ENCODE results near the gene COL25A1. TPM values are rescaled to one million over a fixed set of nuclear protein-coding genes. Genes with fewer than 3 reads are reported as not detected.

Gene COL25A1
- total and polyA plus RNA-seq, 2 donors (not counting 3 experiments of a cell fraction or from before 2014, with no cell fraction given) = 0.21 to 3.5 TPM

- no TSS peak for BruUV-seq (replicated peaks)
- H3K9ac ChIP-seq (replicated peaks; ENCODE audit: extremely low read depth, insufficient read depth, low read length) = no peak overlapping the region
- DNase-seq (ENCODE audit: low read depth, low spot score) (no peak), FAIRE-seq (no peak)
- no peak overlapping the region for H3K4me2 ChIP-seq (ENCODE audit: insufficient read depth, low read length)
- no peak overlapping the region for H2AFZ ChIP-seq (ENCODE audit: low read depth, low read length)
- dilution Hi-C loops (cut with MboI; ENCODE audit: extremely low pct_ligation_motif_present, low sequenced_read_pairs) (no loop called here), intact Hi-C loops (cut with micrococcal nuclease) (no loop called here)
- no peak overlapping the region for H3K4me3 ChIP-seq (replicated peaks in 1 of 3; ENCODE audit: insufficient read depth in 1 of 3, low read depth in 1 of 3, low read length in 3 of 3)
- H3K79me2 ChIP-seq (ENCODE audit: control insufficient read depth, insufficient read depth, low read length) = no peaks in the 10 kb centered on the region
- TF ChIP-seq JUN (IDR thresholded peaks at IDR 0.05; ENCODE audit: borderline replicate concordance, insufficient read depth, insufficient read length, low read depth) (no peak), FOS (IDR thresholded peaks at IDR 0.05; ENCODE audit: borderline replicate concordance, insufficient read depth, low read length) (no peak), CTCF (IDR thresholded peaks at IDR 0.05; ENCODE audit: extremely low read depth in 1 of 2, insufficient read depth in 1 of 2, low read depth in 1 of 2, low read length in 2 of 2) (no peak), MAX (IDR thresholded peaks at IDR 0.05; ENCODE audit: insufficient read depth, insufficient read length) (no peak), POLR2A (IDR thresholded peaks at IDR 0.05; ENCODE audit: low read depth, low read length) (no peak), MYC (IDR thresholded peaks at IDR 0.05; ENCODE audit: low read depth, low read length) (no peak), POLR2AphosphoS5 (IDR thresholded peaks at IDR 0.05; ENCODE audit: insufficient read depth, low read depth, low read length) (no peak), EZH2 (IDR thresholded peaks at IDR 0.05; ENCODE audit: borderline replicate concordance, low read depth, low read length, severe bottlenecking) (no peak)
- H3K4me1 ChIP-seq (ENCODE audit: control insufficient read depth, extremely low read depth, insufficient read depth, low read length) = no peaks in the 10 kb centered on the region
- H4K20me1 ChIP-seq (replicated peaks; ENCODE audit: control insufficient read depth, extremely low read depth, insufficient read depth, low read length) = no peaks in the 10 kb centered on the region
- POLR2A ChIA-PET = no interaction called here
- no peaks in the 10 kb centered on the region for H3K9me1 ChIP-seq (replicated peaks; ENCODE audit: control insufficient read depth, extremely low read depth, insufficient read depth, low read length)
- no peaks in the 10 kb centered on the region for H3K36me3 ChIP-seq (ENCODE audit: control insufficient read depth in 2 of 2, extremely low read depth in 1 of 2, insufficient read depth in 2 of 2, low read length in 2 of 2)
- H3K27ac ChIP-seq (ENCODE audit: insufficient read depth, low read depth, low read length) = no peak overlapping the region
- no peaks in the 10 kb centered on the region for H3K9me3 ChIP-seq (replicated peaks; ENCODE audit: control insufficient read depth, insufficient read depth, low read length)
- no peaks in the 10 kb centered on the region for H3K27me3 ChIP-seq (ENCODE audit: control insufficient read depth in 2 of 2, insufficient read depth in 2 of 2, low read length in 2 of 2)
- CTCF ChIA-PET = no interaction called here
Observed at GRCh38 chr4:108804648-108805273, 497.7 kb downstream of the COL25A1 start.
